C4-2B (cell line): ENCODE data around the gene ERGIC1.

Experiments used
- ZFX ChIP-seq: fragments of 450-650 bp; IDR thresholded peaks from 2 replicates; pipeline ENCODE4 v1.6.1; 2017
- TF ChIP-seq, protein P1 (sequence below): fragments of 450-650 bp; conservative IDR thresholded peaks from 2 replicates; pipeline ENCODE4 v1.5.1; 2017; ENCODE audit warnings: mild to moderate bottlenecking

DNA sequence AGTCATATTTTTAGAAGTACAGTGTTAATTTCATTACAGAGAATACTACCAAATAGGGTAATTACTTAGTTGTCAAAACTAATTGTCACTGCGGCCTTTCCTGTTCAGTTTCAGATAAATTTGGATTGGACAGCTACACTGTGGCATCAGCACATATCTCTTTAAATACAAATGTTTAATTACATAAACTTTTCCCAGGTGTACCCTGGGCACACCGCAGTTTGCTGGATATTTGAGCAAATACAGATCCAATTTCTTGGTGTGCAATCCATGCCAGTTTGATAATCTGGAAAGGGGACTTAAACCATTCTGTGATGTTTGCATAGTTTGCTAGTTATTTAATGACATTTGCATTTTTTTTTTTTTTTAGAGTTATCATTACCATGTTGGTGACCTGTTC, 160.4 kb downstream of the ERGIC1 start:
- TF ChIP-seq, protein P1, sequence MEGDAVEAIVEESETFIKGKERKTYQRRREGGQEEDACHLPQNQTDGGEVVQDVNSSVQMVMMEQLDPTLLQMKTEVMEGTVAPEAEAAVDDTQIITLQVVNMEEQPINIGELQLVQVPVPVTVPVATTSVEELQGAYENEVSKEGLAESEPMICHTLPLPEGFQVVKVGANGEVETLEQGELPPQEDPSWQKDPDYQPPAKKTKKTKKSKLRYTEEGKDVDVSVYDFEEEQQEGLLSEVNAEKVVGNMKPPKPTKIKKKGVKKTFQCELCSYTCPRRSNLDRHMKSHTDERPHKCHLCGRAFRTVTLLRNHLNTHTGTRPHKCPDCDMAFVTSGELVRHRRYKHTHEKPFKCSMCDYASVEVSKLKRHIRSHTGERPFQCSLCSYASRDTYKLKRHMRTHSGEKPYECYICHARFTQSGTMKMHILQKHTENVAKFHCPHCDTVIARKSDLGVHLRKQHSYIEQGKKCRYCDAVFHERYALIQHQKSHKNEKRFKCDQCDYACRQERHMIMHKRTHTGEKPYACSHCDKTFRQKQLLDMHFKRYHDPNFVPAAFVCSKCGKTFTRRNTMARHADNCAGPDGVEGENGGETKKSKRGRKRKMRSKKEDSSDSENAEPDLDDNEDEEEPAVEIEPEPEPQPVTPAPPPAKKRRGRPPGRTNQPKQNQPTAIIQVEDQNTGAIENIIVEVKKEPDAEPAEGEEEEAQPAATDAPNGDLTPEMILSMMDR = no peak
- TF ChIP-seq ZFX = no peak
